ENCODE results near the gene RIN1. TPM values are rescaled to one million over a fixed set of nuclear protein-coding genes. Genes with fewer than 3 reads are reported as not detected.
A peak's percentile ranks its signal among the peaks of the same experiment; 100 is the strongest.

The RIN1 gene
- total and polyA plus RNA-seq, 2 of the 13 experiments (the other 11 are each of a cell fraction or from before 2014, with no cell fraction given), result 2.4 to 4.1 TPM

DNA sequence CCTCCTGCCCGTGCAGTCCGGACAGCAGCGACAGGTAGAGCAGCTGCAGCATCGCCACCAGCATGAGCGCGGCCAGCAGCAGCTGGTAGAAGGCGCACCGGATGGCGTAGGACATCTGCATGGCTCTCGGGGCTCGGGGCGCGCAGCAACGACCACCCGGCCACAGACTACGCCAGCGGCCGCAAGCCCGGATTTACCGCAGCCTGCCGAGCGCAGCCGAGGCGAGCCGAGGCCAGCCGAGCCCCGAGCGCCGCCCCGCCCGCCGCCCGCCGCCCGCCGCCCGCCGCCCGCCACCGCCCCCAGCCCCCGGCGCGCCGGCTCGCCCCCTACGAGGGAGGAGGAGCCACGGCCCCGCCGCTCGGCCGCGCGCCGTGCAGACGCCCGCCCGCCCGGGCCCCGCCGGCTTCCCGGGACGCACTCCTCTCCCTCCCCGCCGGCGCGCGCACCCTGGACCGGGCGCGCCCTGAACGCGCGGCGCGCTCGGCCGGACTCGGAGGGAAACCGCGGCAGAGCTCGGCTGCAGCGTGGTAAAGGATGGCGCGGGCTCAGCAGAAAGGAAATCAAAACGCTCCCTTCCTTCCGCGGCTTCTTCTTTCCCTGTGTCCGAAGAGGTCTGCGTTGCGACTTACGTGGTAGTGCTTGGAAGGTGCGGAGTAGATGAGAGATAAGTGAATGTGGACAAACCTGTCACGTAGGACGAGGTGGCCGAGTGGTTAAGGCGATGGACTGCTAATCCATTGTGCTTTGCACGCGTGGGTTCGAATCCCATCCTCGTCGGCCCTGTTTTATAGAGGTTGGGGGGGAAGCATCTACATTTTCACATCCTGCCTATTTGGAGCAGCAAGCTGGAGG is 11.4 kb upstream of the RIN1 start, which contains the start of gene B4GAT1 (continued):
- TF ChIP-seq KLF13 (CRISPR knock-in tag; IDR thresholded peaks at IDR 0.05) (0 out of 2 replicates have a peak, but pooled peaks have one; percentile 36), ZNF720 (CRISPR knock-in tag; IDR thresholded peaks at IDR 0.05) (no peak), ZNF225 (CRISPR knock-in tag; IDR thresholded peaks at IDR 0.05) (0 out of 2 replicates have a peak, but pooled peaks have one; percentile 10), ZNF878 (CRISPR knock-in tag; IDR thresholded peaks at IDR 0.05) (no peak), ZNF709 (CRISPR knock-in tag; IDR thresholded peaks at IDR 0.05) (peak; percentile 55; the same call in 1 of the 2 replicates), TBL1XR1 (IDR thresholded peaks at IDR 0.05; ENCODE audit: borderline replicate concordance, low read length, partially characterized antibody) (peak; percentile 48), HDAC6 (IDR thresholded peaks at IDR 0.05; ENCODE audit: low read depth, low read length) (no peak), NONO (IDR thresholded peaks at IDR 0.05) (no peak), NONO (CRISPR knock-in tag; conservative IDR thresholded peaks at IDR 0.05) (peak; percentile 43), ATF7-NPFF (CRISPR knock-in tag; IDR thresholded peaks at IDR 0.05; ENCODE audit: low read depth) (peak; percentile 71), HNRNPLL (IDR thresholded peaks at IDR 0.05; ENCODE audit: low read depth, low read length, poor library complexity, severe bottlenecking) (peak; percentile 89), HCFC1 (IDR thresholded peaks at IDR 0.05; ENCODE audit: low read depth, low read length) (no peak), BHLHE40 (IDR thresholded peaks at IDR 0.05; ENCODE audit: low read length) (0 out of 2 replicates have a peak, but pooled peaks have one; percentile 26), ZC3H4 (CRISPR knock-in tag; IDR thresholded peaks at IDR 0.05; ENCODE audit: borderline replicate concordance) (0 out of 2 replicates have a peak, but pooled peaks have one; percentile 63), SPEN (CRISPR knock-in tag; IDR thresholded peaks at IDR 0.05; ENCODE audit: low read depth) (no peak; the same call in 1 of the 2 replicates), TP53 (CRISPR knock-in tag; conservative IDR thresholded peaks at IDR 0.05) (no peak), ZZZ3 (CRISPR knock-in tag; IDR thresholded peaks at IDR 0.05; ENCODE audit: borderline replicate concordance) (peak; percentile 46; the same call in 1 of the 2 replicates), U2AF2 (IDR thresholded peaks at IDR 0.05; ENCODE audit: low read depth, low read length) (no peak)
- TF ChIP-seq, protein P1, sequence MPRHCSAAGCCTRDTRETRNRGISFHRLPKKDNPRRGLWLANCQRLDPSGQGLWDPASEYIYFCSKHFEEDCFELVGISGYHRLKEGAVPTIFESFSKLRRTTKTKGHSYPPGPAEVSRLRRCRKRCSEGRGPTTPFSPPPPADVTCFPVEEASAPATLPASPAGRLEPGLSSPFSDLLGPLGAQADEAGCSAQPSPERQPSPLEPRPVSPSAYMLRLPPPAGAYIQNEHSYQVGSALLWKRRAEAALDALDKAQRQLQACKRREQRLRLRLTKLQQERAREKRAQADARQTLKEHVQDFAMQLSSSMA (CRISPR knock-in tag; IDR thresholded peaks at IDR 0.05), result no peak
- TF ChIP-seq, protein P2, sequence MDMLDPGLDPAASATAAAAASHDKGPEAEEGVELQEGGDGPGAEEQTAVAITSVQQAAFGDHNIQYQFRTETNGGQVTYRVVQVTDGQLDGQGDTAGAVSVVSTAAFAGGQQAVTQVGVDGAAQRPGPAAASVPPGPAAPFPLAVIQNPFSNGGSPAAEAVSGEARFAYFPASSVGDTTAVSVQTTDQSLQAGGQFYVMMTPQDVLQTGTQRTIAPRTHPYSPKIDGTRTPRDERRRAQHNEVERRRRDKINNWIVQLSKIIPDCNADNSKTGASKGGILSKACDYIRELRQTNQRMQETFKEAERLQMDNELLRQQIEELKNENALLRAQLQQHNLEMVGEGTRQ (IDR thresholded peaks at IDR 0.05; ENCODE audit: low read depth, low read length), result no peak
- TF ChIP-seq, protein P2 (CRISPR knock-in tag; IDR thresholded peaks at IDR 0.05; ENCODE audit: borderline replicate concordance), result no peak
- TF ChIP-seq, protein P3, sequence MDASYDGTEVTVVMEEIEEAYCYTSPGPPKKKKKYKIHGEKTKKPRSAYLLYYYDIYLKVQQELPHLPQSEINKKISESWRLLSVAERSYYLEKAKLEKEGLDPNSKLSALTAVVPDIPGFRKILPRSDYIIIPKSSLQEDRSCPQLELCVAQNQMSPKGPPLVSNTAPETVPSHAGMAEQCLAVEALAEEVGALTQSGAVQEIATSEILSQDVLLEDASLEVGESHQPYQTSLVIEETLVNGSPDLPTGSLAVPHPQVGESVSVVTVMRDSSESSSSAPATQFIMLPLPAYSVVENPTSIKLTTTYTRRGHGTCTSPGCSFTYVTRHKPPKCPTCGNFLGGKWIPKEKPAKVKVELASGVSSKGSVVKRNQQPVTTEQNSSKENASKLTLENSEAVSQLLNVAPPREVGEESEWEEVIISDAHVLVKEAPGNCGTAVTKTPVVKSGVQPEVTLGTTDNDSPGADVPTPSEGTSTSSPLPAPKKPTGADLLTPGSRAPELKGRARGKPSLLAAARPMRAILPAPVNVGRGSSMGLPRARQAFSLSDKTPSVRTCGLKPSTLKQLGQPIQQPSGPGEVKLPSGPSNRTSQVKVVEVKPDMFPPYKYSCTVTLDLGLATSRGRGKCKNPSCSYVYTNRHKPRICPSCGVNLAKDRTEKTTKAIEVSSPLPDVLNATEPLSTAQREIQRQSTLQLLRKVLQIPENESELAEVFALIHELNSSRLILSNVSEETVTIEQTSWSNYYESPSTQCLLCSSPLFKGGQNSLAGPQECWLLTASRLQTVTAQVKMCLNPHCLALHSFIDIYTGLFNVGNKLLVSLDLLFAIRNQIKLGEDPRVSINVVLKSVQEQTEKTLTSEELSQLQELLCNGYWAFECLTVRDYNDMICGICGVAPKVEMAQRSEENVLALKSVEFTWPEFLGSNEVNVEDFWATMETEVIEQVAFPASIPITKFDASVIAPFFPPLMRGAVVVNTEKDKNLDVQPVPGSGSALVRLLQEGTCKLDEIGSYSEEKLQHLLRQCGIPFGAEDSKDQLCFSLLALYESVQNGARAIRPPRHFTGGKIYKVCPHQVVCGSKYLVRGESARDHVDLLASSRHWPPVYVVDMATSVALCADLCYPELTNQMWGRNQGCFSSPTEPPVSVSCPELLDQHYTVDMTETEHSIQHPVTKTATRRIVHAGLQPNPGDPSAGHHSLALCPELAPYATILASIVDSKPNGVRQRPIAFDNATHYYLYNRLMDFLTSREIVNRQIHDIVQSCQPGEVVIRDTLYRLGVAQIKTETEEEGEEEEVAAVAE (CRISPR knock-in tag; IDR thresholded peaks at IDR 0.05; ENCODE audit: borderline replicate concordance), result peak; percentile 24; the same call in 1 of the 2 replicates

Measured in HepG2 (cell line).